Activated CD8-positive, alpha-beta T cell treated with anti-CD3 and anti-CD28 coated beads, Interleukin-2, amount 10 ng/mL, durations not matched to agents 7 days and 5 days (primary cell): ENCODE results near the gene KRTAP16-1. TPM values are rescaled to one million over a fixed set of nuclear protein-coding genes. Genes with fewer than 3 reads are reported as not detected.
"Not testable (repeated sequence)": the region's sequence is repeated elsewhere in the genome, so short reads cannot be mapped to it uniquely, and the experiment has no call there.

Source experiments
- ATAC-seq: fragments of 150-1000 bp; cut with Tn5 transposase; one replicate; pipeline ENCODE4 v1.10.0; 2021; ENCODE audit warnings: moderate library complexity
- CTCF ChIA-PET: fragments of 350-600 bp; sonication (Branson Sonifier 250); formaldehyde crosslinking; loops from one replicate; lab custom pipeline; 2021; ENCODE audit warnings: antibody characterized with exemption; lab: Charles Lee
- POLR2A ChIA-PET: fragments of 350-600 bp; sonication (Branson Sonifier 250); formaldehyde crosslinking; loops from one replicate; lab custom pipeline; 2021; ENCODE audit warnings: antibody characterized with exemption; lab: Charles Lee
- DNase-seq: peaks from one replicate; pipeline ENCODE4 v3.0.0-alpha.2; 2020
- H3K27ac Mint-ChIP-seq: one replicate; pipeline ENCODE4 v1.8.0; 2021; ENCODE audit warnings: mild to moderate bottlenecking, mixed read lengths
- H3K27me3 Mint-ChIP-seq: one replicate; pipeline ENCODE4 v1.8.0; 2021; ENCODE audit warnings: low read depth, mixed read lengths
- H3K36me3 Mint-ChIP-seq: one replicate; pipeline ENCODE4 v1.8.0; 2021; ENCODE audit warnings: low read depth, mixed read lengths
- H3K4me1 Mint-ChIP-seq: one replicate; pipeline ENCODE4 v1.8.0; 2021; ENCODE audit warnings: low read depth, mixed read lengths
- H3K4me3 Mint-ChIP-seq: one replicate; pipeline ENCODE4 v1.8.0; 2021; ENCODE audit warnings: mild to moderate bottlenecking, mixed read lengths
- H3K9me3 Mint-ChIP-seq: one replicate; pipeline ENCODE4 v1.8.0; 2022; ENCODE audit warnings: mixed read lengths; ENCODE audit not compliant: insufficient read depth
- total RNA-seq, 2 experiments: library from RNA; stranded (reverse); gene quantifications; one replicate each; pipeline ENCODE4 v1.2.3, GENCODE V29; 2021

The KRTAP16-1 gene
- total RNA-seq, result not detected

- Mint-ChIP-seq H3K36me3 (peaks cover 2% of the 10 kb centered on the region), H3K27ac (peak within 1 kb of the TSS; percentile 90), H3K9me3 (no peaks in the 10 kb centered on the region), H3K27me3 (no peaks in the 10 kb centered on the region), H3K4me3 (peak within 1 kb of the TSS; percentile 48), H3K4me1 (peaks cover 42% of the 10 kb centered on the region)
- POLR2A ChIA-PET, result interaction anchor here (0.5 to 1.3 kb wide), 4 partner anchors 8 to 616 kb away, joined by 3 to 7 read pairs (median 4); partner anchors contain the start of gene EIF1
- DNase-seq (peak; percentile 54), ATAC-seq (peak; percentile 57)
- CTCF ChIA-PET, result interaction anchor here (1.0 to 2.4 kb wide), 7 partner anchors 13 to 357 kb away, joined by 3 to 11 read pairs (median 4); no protein-coding TSS in a partner anchor
Observed at GRCh38 chr17:41308918-41309359, at the start of gene KRTAP16-1. TSS of gene KRTAP16-1 (minus strand) at chr17:41309309. CDS start at chr17:41309253, 56 bp downstream.

- no peak overlapping the region for H3K4me3 Mint-ChIP-seq
- H3K4me1 Mint-ChIP-seq, result no peaks in the 10 kb centered on the region
- H3K27me3 Mint-ChIP-seq, result peaks cover 21% of the 10 kb centered on the region
- ATAC-seq (no peak), DNase-seq (no peak)
- H3K36me3 Mint-ChIP-seq, result no peaks in the 10 kb centered on the region
- ChIA-PET CTCF (no interaction called here), POLR2A (no interaction called here)
- H3K27ac Mint-ChIP-seq, result no peak overlapping the region
- no peaks in the 10 kb centered on the region for H3K9me3 Mint-ChIP-seq
Observed at GRCh38 chr17:41354536-41354935, 45.4 kb upstream of the KRTAP16-1 start.

- CTCF ChIA-PET, result interaction anchor here (1.1 kb wide), 1 partner anchor 310 kb away, joined by 3 read pairs; no protein-coding TSS in a partner anchor
- POLR2A ChIA-PET, result no interaction called here
Observed at GRCh38 chr17:41352597-41353366, 43.7 kb upstream of the KRTAP16-1 start.

DNA sequence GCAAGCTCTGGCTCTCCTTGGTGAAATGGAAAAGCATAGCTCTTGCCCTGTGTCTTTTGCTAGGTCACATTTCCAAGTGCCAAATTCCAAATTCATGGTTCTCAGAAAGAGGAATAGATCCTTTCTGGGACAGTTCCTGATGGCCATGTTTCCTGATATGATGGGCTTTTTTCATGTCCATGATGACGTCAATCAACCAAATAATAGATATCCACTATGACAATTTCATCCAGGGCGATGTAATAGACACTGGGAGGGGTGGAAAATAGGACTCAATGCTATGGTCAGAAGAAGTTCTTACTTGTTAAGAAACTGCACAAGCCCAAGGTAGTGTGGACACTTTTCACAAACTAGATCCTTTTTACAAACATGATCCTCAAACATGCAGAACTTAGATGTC, 42.1 kb upstream of the KRTAP16-1 start:
- ChIA-PET CTCF (interaction anchor here (1.8 kb wide), 1 partner anchor 10 kb away, joined by 5 read pairs; no protein-coding TSS in a partner anchor), POLR2A (interaction anchor here (0.6 kb wide), 1 partner anchor 379 kb away, joined by 3 read pairs; no protein-coding TSS in a partner anchor)
- ATAC-seq (no peak), DNase-seq (no peak)
- Mint-ChIP-seq H3K9me3 (no peaks in the 10 kb centered on the region), H3K4me3 (no peak overlapping the region), H3K36me3 (no peaks in the 10 kb centered on the region), H3K27me3 (peaks cover 14% of the 10 kb centered on the region), H3K27ac (no peak overlapping the region), H3K4me1 (no peaks in the 10 kb centered on the region)

More at GRCh38 chr17:41352597-41353366, 43.7 kb upstream of the KRTAP16-1 start:
- Mint-ChIP-seq H3K27me3 (peaks cover 21% of the 10 kb centered on the region), H3K9me3 (no peaks in the 10 kb centered on the region), H3K27ac (no peak overlapping the region), H3K4me3 (no peak overlapping the region), H3K36me3 (no peaks in the 10 kb centered on the region), H3K4me1 (no peaks in the 10 kb centered on the region)
- no peak for ATAC-seq
- DNase-seq, result no peak

GRCh38 chr17:41350381-41350878, 41.3 kb upstream of the KRTAP16-1 start, which contains the start of gene KRT33A:
TSS of gene KRT33A (minus strand) at chr17:41350828. CDS start at chr17:41350767, 61 bp downstream.
- POLR2A ChIA-PET, H3K9me3 Mint-ChIP-seq: not testable (repeated sequence)

GRCh38 chr17:41347869-41348760, 39.0 kb upstream of the KRTAP16-1 start:
- CTCF ChIA-PET, result no interaction called here
- Mint-ChIP-seq H3K36me3 (peaks cover 3% of the 10 kb centered on the region), H3K4me1 (no peaks in the 10 kb centered on the region), H3K27ac (no peak overlapping the region), H3K27me3 (peaks cover 6% of the 10 kb centered on the region), H3K9me3 (peaks cover 8% of the 10 kb centered on the region), H3K4me3 (no peak overlapping the region)
- DNase-seq, result no peak
- no peak for ATAC-seq
- POLR2A ChIA-PET, result no interaction called here

More at GRCh38 chr17:41350381-41350878, 41.3 kb upstream of the KRTAP16-1 start, which contains the start of gene KRT33A:
- H3K27ac Mint-ChIP-seq, DNase-seq, H3K4me3 Mint-ChIP-seq, H3K36me3 Mint-ChIP-seq, H3K4me1 Mint-ChIP-seq, ATAC-seq: not testable (repeated sequence)
- H3K27me3 Mint-ChIP-seq, result peaks cover 14% of the 10 kb centered on the region
- CTCF ChIA-PET, result interaction anchor here (1.2 to 1.8 kb wide), 2 partner anchors 9 to 27 kb away, joined by 3 to 5 read pairs; no protein-coding TSS in a partner anchor

GRCh38 chr17:41346421-41346820, 37.3 kb upstream of the KRTAP16-1 start:
- H3K27ac Mint-ChIP-seq, POLR2A ChIA-PET, H3K4me3 Mint-ChIP-seq, H3K27me3 Mint-ChIP-seq, ATAC-seq, DNase-seq, H3K4me1 Mint-ChIP-seq: not testable (repeated sequence)
- Mint-ChIP-seq H3K36me3 (peaks cover 14% of the 10 kb centered on the region), H3K9me3 (peaks cover 21% of the 10 kb centered on the region)
- CTCF ChIA-PET, result interaction anchor here (2.2 kb wide), 1 partner anchor 24 kb away, joined by 6 read pairs; no protein-coding TSS in a partner anchor

GRCh38 chr17:41345992-41346391, 36.9 kb upstream of the KRTAP16-1 start:
- CTCF ChIA-PET, result interaction anchor here (2.2 kb wide), 1 partner anchor 24 kb away, joined by 6 read pairs; no protein-coding TSS in a partner anchor
- ATAC-seq (no peak), DNase-seq (no peak)
- H3K9me3 Mint-ChIP-seq, result peaks cover 21% of the 10 kb centered on the region
- POLR2A ChIA-PET, result no interaction called here
- peaks cover 14% of the 10 kb centered on the region for H3K36me3 Mint-ChIP-seq
- H3K4me3 Mint-ChIP-seq, result no peak overlapping the region
- no peaks in the 10 kb centered on the region for H3K27me3 Mint-ChIP-seq
- no peak overlapping the region for H3K27ac Mint-ChIP-seq
- peaks cover 11% of the 10 kb centered on the region for H3K4me1 Mint-ChIP-seq

GRCh38 chr17:41343029-41343428, 33.9 kb upstream of the KRTAP16-1 start:
- ATAC-seq (no peak), DNase-seq (no peak)
- peaks cover 37% of the 10 kb centered on the region for H3K4me1 Mint-ChIP-seq
- ChIA-PET CTCF (no interaction called here), POLR2A (no interaction called here)
- H3K9me3 Mint-ChIP-seq, result peaks cover 21% of the 10 kb centered on the region
- H3K4me3 Mint-ChIP-seq, result no peak overlapping the region
- H3K27me3 Mint-ChIP-seq, result no peaks in the 10 kb centered on the region
- peaks cover 16% of the 10 kb centered on the region for H3K36me3 Mint-ChIP-seq
- H3K27ac Mint-ChIP-seq, result no peak overlapping the region

GRCh38 chr17:41340934-41341861, 32.1 kb upstream of the KRTAP16-1 start:
- H3K27me3 Mint-ChIP-seq, result peaks cover 2% of the 10 kb centered on the region
- H3K4me3 Mint-ChIP-seq, result peak overlapping the region; percentile 34
- H3K27ac Mint-ChIP-seq, result peak overlapping the region; percentile 85
- peaks cover 21% of the 10 kb centered on the region for H3K9me3 Mint-ChIP-seq
- DNase-seq (peak; percentile 65), ATAC-seq (peak; percentile 78)
- CTCF ChIA-PET, result interaction anchor here (0.7 to 4.9 kb wide), 4 partner anchors 10 to 322 kb away, joined by 3 to 26 read pairs (median 4); partner anchors contain the start of gene KRT33A
- peaks cover 16% of the 10 kb centered on the region for H3K36me3 Mint-ChIP-seq
- POLR2A ChIA-PET, result interaction anchor here (1.3 kb wide), 1 partner anchor 33 kb away, joined by 5 read pairs; no protein-coding TSS in a partner anchor
- H3K4me1 Mint-ChIP-seq, result peaks cover 37% of the 10 kb centered on the region
